Measurements from ENCODE around the gene TICAM1. TPM values are rescaled to one million over a fixed set of nuclear protein-coding genes. Genes with fewer than 3 reads are reported as not detected.
A peak's percentile ranks its signal among the peaks of the same experiment; 100 is the strongest.

Gene TICAM1
- total RNA-seq, 1 experiment from 2014 or later = 0.61 TPM

DNA sequence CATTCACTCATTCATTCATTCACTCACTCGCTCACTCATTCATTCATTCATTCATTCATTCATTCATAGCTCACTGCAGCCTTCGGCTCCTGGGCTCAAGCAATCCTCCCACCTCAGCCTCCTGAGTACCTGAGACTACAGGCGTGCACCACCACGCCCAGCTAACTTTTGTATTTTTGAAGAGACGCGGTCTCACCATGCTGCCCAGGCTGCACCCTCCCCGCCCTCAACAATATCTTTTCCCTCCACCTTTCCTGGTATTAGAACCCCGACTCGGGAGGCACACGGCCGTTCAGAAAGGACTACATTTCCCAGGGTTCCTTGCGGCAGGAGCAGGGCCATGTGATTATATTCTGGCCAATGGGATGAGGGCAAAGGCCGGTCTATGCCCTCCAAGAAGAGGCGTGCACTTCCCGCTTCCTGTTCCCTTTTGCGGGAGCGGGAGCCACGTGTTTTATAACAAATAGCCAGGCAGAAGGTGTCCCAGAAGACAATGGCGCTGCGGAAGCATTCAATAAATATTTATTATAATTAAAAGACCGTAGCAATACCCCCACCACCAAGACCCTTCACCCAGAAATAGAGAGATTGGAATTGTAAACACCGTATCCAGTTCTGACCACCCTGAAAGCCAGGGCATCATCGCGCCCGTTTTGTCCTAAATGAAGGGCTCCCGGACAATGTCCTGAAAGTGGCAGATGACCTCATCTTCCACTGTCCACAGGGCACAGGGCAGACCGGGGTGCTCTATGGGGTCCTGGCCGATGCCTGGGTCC lies 15.9 kb downstream of the TICAM1 start (continued):
- TF ChIP-seq, protein P1, sequence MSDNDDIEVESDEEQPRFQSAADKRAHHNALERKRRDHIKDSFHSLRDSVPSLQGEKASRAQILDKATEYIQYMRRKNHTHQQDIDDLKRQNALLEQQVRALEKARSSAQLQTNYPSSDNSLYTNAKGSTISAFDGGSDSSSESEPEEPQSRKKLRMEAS (CRISPR knock-in tag; IDR thresholded peaks at IDR 0.05) = peak; percentile 96
- TF ChIP-seq ZNF416 (CRISPR knock-in tag; IDR thresholded peaks at IDR 0.05) (no peak), ZNF219 (CRISPR knock-in tag; IDR thresholded peaks at IDR 0.05; ENCODE audit: borderline replicate concordance) (no peak), NFYB (CRISPR knock-in tag; conservative IDR thresholded peaks at IDR 0.05; ENCODE audit: low read depth) (peak; percentile 66), JUN (CRISPR knock-in tag; IDR thresholded peaks at IDR 0.05) (0 out of 2 replicates have a peak, but pooled peaks have one; percentile 25)
- TF ChIP-seq, protein P2, sequence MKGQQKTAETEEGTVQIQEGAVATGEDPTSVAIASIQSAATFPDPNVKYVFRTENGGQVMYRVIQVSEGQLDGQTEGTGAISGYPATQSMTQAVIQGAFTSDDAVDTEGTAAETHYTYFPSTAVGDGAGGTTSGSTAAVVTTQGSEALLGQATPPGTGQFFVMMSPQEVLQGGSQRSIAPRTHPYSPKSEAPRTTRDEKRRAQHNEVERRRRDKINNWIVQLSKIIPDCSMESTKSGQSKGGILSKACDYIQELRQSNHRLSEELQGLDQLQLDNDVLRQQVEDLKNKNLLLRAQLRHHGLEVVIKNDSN (CRISPR knock-in tag; IDR thresholded peaks at IDR 0.05) = peak; percentile 98
- TF ChIP-seq, protein P3, sequence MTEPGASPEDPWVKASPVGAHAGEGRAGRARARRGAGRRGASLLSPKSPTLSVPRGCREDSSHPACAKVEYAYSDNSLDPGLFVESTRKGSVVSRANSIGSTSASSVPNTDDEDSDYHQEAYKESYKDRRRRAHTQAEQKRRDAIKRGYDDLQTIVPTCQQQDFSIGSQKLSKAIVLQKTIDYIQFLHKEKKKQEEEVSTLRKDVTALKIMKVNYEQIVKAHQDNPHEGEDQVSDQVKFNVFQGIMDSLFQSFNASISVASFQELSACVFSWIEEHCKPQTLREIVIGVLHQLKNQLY (CRISPR knock-in tag; IDR thresholded peaks at IDR 0.05) = no peak

DNA sequence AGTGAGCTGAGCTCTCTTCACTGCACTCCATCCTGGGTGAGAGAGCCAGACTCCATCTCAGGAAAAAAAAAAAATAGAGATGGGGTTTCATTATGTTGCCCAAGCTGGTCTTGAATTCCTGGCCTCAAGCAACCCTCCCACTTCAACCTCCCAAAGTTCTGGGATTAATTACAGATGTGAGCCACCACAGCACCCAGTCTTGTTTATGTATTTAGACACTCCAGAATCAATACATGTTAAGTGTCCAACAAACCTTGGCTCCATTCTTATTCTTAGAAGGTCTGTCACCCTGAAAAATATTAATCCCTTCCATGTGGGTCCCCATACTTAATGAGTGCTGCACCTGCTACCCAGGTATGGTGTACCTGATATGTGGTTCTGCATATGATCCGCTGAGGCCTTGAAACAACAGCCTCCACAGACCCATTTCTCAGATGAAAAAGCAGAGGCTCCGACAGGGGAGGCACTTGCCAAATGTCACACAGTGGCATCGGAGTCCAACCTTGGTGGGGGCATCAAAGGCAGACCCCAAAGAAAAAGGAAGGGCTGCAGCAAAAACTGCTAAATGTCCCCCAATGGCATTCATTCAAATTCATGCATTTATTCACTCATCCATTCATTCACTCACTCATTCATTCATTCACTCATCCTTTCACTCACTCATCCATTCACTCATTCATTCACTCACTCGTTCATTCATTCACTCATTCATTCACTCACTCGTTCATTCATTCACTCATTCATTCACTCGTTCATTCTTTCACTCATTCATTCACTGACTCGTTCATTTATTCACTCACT lies 16.7 kb downstream of the TICAM1 start:
- Mint-ChIP-seq H3K27ac (no peak overlapping the region), H3K4me3 (peak overlapping the region; percentile 58; the same call in 1 of the 2 replicates), H3K4me1 (peaks cover 2% of the 10 kb centered on the region; the same call in 1 of the 2 replicates), H3K9me3 (peaks cover 8% of the 10 kb centered on the region), H3K36me3 (no peaks in the 10 kb centered on the region), H3K27me3 (ENCODE audit: low read depth) (peaks cover 27% of the 10 kb centered on the region)
- CTCF ChIA-PET = interaction anchor here (0.8 to 1.8 kb wide), 3 partner anchors 23 to 37 kb away, joined by 3 to 9 read pairs (median 3); partner anchors contain the start of gene FEM1A
- POLR2A ChIA-PET = no interaction called here
- no peak for ATAC-seq
- no peak for DNase-seq (ENCODE audit: low spot score)
- TF ChIP-seq, protein P4, sequence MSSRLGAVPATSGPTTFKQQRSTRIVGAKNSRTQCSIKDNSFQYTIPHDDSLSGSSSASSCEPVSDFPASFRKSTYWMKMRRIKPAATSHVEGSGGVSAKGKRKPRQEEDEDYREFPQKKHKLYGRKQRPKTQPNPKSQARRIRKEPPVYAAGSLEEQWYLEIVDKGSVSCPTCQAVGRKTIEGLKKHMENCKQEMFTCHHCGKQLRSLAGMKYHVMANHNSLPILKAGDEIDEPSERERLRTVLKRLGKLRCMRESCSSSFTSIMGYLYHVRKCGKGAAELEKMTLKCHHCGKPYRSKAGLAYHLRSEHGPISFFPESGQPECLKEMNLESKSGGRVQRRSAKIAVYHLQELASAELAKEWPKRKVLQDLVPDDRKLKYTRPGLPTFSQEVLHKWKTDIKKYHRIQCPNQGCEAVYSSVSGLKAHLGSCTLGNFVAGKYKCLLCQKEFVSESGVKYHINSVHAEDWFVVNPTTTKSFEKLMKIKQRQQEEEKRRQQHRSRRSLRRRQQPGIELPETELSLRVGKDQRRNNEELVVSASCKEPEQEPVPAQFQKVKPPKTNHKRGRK (CRISPR knock-in tag; IDR thresholded peaks at IDR 0.05; ENCODE audit: borderline replicate concordance) = 0 out of 2 replicates have a peak, but pooled peaks have one; percentile 40
- no peak for TF ChIP-seq JUN (CRISPR knock-in tag; IDR thresholded peaks at IDR 0.05)

DNA sequence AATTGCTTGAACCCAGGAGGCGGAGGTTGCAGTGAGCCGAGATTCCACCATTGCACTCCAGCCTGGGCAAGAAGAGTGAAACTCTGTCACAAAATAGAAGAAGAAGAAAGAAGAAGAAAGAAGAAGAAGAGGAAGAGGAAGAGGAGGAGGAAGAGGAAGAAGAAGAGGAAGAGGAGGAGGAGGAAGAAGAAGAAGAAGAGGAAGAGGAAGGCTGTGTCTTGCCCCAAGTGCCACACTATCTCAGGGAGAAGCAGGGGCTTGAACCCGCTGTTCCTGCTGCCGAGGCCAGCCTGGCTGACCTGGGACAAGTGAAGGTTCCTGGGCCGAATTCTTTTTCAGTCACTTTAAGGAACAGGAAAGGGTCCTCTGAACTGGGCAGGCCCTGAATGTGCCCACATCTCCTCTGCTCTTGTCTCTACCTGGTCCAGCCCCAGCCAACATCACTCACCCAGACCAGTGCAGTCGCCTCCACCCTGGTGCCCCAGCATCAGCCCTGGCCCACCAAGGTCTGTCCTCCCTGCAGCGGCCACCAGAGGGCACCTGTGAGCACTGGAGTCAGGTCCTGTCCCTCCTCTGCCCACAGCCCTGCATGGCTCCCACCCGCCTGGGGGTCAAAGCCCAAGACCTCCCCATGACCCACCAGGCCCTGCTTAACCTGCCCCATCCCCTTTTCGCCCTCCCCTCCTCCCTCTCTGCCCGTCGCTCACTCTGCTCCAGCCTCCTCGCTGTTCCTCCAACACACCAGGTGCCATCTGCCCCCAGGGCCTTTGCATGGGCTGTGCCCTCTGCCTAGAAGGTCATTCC lies 20.0 kb downstream of the TICAM1 start:
- no peak for TF ChIP-seq GRHL2 (CRISPR knock-in tag; IDR thresholded peaks at IDR 0.05; ENCODE audit: insufficient replicate concordance, severe bottlenecking)
- TF ChIP-seq, protein P5, sequence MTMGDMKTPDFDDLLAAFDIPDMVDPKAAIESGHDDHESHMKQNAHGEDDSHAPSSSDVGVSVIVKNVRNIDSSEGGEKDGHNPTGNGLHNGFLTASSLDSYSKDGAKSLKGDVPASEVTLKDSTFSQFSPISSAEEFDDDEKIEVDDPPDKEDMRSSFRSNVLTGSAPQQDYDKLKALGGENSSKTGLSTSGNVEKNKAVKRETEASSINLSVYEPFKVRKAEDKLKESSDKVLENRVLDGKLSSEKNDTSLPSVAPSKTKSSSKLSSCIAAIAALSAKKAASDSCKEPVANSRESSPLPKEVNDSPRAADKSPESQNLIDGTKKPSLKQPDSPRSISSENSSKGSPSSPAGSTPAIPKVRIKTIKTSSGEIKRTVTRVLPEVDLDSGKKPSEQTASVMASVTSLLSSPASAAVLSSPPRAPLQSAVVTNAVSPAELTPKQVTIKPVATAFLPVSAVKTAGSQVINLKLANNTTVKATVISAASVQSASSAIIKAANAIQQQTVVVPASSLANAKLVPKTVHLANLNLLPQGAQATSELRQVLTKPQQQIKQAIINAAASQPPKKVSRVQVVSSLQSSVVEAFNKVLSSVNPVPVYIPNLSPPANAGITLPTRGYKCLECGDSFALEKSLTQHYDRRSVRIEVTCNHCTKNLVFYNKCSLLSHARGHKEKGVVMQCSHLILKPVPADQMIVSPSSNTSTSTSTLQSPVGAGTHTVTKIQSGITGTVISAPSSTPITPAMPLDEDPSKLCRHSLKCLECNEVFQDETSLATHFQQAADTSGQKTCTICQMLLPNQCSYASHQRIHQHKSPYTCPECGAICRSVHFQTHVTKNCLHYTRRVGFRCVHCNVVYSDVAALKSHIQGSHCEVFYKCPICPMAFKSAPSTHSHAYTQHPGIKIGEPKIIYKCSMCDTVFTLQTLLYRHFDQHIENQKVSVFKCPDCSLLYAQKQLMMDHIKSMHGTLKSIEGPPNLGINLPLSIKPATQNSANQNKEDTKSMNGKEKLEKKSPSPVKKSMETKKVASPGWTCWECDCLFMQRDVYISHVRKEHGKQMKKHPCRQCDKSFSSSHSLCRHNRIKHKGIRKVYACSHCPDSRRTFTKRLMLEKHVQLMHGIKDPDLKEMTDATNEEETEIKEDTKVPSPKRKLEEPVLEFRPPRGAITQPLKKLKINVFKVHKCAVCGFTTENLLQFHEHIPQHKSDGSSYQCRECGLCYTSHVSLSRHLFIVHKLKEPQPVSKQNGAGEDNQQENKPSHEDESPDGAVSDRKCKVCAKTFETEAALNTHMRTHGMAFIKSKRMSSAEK (CRISPR knock-in tag; IDR thresholded peaks at IDR 0.05; ENCODE audit: borderline replicate concordance) = no peak
- TF ChIP-seq GABPB1 (CRISPR knock-in tag; IDR thresholded peaks at IDR 0.05) = peak; percentile 17; the same call in 1 of the 2 replicates
- 0 out of 2 replicates have a peak, but pooled peaks have one; percentile 33 for TF ChIP-seq FOXP1 (CRISPR knock-in tag; IDR thresholded peaks at IDR 0.05; ENCODE audit: borderline replicate concordance)
- TF ChIP-seq, protein P6, sequence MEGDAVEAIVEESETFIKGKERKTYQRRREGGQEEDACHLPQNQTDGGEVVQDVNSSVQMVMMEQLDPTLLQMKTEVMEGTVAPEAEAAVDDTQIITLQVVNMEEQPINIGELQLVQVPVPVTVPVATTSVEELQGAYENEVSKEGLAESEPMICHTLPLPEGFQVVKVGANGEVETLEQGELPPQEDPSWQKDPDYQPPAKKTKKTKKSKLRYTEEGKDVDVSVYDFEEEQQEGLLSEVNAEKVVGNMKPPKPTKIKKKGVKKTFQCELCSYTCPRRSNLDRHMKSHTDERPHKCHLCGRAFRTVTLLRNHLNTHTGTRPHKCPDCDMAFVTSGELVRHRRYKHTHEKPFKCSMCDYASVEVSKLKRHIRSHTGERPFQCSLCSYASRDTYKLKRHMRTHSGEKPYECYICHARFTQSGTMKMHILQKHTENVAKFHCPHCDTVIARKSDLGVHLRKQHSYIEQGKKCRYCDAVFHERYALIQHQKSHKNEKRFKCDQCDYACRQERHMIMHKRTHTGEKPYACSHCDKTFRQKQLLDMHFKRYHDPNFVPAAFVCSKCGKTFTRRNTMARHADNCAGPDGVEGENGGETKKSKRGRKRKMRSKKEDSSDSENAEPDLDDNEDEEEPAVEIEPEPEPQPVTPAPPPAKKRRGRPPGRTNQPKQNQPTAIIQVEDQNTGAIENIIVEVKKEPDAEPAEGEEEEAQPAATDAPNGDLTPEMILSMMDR (IDR thresholded peaks at IDR 0.05) = peak; percentile 95
- TF ChIP-seq, protein P7, sequence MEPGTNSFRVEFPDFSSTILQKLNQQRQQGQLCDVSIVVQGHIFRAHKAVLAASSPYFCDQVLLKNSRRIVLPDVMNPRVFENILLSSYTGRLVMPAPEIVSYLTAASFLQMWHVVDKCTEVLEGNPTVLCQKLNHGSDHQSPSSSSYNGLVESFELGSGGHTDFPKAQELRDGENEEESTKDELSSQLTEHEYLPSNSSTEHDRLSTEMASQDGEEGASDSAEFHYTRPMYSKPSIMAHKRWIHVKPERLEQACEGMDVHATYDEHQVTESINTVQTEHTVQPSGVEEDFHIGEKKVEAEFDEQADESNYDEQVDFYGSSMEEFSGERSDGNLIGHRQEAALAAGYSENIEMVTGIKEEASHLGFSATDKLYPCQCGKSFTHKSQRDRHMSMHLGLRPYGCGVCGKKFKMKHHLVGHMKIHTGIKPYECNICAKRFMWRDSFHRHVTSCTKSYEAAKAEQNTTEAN (CRISPR knock-in tag; IDR thresholded peaks at IDR 0.05) = no peak
- TF ChIP-seq GTF2I (CRISPR knock-in tag; conservative IDR thresholded peaks at IDR 0.05) = peak; percentile 98
- no peak for TF ChIP-seq NFE2L1 (CRISPR knock-in tag; IDR thresholded peaks at IDR 0.05)
- no peaks in the 10 kb centered on the region for H3K36me3 Mint-ChIP-seq
- no peak overlapping the region for H3K4me3 Mint-ChIP-seq
- DNase-seq (ENCODE audit: low spot score) (peak; percentile 96), ATAC-seq (peak; percentile 78)
- H3K27me3 Mint-ChIP-seq (ENCODE audit: low read depth) = peaks cover 13% of the 10 kb centered on the region
- peaks cover 8% of the 10 kb centered on the region for H3K9me3 Mint-ChIP-seq
- CTCF ChIA-PET = interaction anchor here (0.6 to 4.8 kb wide), 4 partner anchors 40 to 219 kb away, joined by 3 to 55 read pairs (median 27); no protein-coding TSS in a partner anchor
- POLR2A ChIA-PET = no interaction called here
- H3K27ac Mint-ChIP-seq = no peak overlapping the region
- peaks cover 2% of the 10 kb centered on the region; the same call in 1 of the 2 replicates for H3K4me1 Mint-ChIP-seq
